ENCODE data around the gene HEBP1.

HEBP1 gene

DNA sequence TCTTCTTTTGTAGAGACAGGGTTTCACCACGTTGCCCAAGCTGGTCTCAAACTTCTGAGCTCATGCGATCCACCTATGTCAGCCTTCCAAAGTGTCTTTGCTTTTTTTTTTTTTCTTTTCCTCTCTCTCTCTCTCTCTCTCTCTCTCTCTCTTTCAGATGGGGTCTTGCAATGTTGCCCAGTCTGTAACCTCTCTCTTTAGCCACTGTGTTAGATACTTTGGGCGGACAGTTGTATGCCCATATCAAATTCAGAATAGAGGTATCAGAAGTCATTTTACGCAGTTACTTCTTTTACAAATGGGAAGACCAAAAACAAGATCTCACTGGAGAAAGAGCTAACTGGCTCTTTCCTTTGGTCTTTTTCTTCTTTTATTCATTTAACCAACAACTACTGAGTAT lies 6.7 kb downstream of the HEBP1 start:
- in situ Hi-C loops (cut with HindIII; ENCODE audit: low sequenced_read_pairs) = no loop called here

DNA sequence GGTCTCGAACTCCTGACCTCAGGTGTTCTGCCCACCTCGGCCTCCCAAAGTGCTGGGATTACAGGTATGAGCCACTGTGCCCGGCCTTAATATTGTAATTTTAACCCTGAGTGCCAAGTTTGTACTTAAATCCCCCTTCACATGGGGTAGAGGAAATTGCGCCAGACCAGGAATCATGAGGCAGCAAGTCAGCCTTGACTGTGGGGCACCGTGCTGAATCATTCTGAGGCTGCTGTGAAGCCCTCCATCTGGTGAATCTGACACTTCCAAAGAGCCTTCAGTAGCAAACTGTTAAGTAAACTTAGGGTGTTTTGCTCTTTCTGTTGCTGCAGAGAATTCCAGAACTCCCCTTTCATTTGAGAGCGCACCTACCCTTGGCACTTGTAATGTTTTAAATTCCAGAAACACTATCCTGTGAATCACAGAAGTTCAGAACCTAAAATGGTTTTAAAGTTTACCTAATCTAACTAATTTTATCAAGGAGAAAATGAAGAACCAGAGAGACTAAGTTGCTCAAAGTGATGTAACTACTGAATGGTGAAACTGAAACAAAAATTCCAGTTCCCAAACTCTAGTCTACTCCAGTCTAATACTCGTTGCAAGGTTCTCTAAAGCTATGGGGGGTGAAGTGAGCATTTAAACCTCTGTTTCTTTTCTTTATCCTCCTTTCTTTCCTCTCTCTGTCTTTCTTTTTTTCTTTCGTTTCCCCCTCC lies 7.5 kb downstream of the HEBP1 start:
- in situ Hi-C loops (cut with HindIII; ENCODE audit: low sequenced_read_pairs) = no loop called here

DNA sequence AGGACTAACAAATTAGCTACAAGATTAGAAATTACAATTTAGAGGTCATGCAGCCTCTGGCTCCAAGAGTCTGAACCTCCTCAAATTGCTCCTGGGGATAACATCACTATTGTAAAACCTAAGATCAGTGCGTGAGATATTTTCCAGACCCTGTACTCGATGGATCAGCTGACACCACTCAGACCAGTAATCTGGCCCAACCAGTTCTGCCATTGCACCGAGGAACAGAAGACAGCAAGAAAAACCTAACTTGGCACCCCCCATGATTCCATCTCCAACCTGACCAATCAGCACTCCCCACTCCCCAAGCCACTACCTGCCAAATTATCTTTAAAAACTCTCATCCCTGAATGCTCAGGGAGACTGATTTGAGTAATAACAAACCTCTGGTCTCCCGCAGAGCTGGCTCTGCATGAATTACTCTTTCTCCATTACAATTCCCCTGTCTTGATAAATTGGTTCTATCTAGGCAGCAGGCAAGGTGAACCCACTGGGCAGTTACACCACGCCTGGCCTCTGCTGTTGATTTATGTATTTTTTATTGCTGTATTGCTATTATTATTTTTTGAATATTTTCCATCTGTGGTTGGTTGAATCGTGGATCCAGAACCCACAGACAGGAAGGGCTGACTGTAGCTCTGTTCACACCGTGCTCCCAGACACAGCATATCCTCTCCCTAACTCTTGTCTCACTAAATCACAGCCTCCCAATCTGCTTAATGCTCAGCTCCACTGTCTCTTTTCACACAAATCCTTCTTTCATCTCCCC lies 9.2 kb downstream of the HEBP1 start:
- in situ Hi-C loops (cut with HindIII; ENCODE audit: low sequenced_read_pairs) = no loop called here

DNA sequence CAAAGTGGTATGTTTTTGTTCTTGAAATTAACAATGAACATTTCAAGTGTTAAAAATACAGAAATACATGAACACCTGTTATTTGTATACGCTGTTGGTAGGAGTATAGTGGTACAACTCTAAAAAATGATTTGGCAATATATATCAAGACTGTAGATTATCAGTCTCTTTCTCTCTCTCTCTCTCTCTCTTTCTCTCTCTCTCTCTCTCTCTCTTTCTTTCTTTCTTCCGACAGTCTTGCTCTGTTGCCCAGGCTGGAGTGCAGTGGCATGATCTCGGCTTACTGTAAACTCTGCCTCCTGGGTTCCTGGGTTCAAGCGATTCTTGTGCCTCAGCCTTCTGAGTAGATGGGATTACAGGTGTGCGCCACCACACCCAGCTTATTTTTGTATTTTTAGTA lies 12.6 kb downstream of the HEBP1 start:
- in situ Hi-C loops (cut with HindIII; ENCODE audit: low sequenced_read_pairs) = no loop called here

DNA sequence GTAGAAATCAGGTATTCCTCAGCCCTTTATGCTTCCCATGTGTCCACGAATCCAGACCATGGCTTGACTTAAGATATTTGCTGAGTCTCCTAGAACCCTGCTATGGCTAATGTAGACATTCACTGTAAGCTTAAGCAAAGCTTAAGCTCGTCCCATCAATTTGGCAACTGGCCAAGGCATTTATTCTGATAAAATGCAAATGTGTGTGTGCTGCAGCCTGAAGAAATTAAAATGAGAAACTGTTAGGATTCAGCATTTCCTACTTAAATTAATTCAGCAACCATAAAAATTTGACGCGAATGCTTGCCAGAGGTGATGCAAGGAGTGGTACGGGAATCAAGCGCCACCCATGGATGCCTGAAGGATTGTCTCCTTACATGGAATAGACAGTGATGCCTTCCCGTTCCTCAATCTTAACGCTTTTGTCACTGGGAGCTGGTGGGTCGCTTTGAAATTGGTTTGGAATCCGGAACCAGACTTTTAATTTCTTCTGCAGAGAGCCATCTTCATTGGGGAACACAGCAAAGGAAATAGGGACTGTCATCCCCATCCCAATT lies 13.2 kb downstream of the HEBP1 start:
- in situ Hi-C loops (cut with HindIII; ENCODE audit: low sequenced_read_pairs) = no loop called here

DNA sequence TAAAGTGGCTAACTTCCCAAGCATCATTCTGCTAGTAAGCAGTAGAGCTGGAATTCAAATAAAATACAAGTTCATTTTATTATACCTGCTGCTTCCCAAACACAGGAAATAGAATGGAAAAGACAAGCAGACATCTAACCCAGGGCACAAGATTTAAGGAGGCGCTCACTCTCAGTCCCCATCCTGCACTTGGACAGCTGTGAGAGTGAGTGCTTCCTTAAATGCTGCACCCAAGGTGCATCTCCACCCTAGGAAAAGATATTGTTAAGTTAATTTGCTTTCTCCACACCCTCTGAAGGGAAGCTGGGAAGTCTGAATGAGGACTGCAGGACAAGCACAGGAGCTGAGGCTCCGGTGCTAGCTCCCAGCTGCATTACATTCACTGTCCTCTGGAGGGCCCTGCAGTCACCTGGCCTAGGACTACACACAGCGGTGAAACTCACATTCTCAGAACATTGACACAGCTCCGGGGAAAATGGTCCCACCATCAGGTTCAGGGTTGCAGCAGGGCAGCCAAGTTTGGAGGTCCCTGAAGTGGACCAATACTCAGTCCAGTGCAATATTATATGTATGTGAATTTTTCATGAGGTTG lies 14.2 kb downstream of the HEBP1 start:
- in situ Hi-C loops (cut with HindIII; ENCODE audit: low sequenced_read_pairs) = no loop called here

DNA sequence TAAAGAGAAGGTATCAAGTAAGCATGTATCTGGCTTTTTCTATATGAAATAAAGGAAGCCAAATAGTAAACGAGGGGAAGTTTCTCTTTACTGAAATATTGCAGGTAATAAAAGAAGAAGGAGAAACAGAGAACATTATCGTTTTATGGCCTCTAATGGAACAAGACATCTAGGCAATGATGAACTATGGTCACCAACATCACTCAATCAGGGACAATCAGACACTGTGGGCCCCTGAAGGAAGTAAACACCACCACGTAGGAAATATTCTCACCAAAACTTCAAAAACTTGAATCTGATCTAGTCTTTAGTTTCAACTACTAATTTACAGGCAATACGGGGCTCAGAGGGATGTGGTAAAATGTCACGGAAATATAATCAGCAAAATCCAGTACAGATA lies 15.9 kb downstream of the HEBP1 start:
- in situ Hi-C loops (cut with HindIII; ENCODE audit: low sequenced_read_pairs) = no loop called here

DNA sequence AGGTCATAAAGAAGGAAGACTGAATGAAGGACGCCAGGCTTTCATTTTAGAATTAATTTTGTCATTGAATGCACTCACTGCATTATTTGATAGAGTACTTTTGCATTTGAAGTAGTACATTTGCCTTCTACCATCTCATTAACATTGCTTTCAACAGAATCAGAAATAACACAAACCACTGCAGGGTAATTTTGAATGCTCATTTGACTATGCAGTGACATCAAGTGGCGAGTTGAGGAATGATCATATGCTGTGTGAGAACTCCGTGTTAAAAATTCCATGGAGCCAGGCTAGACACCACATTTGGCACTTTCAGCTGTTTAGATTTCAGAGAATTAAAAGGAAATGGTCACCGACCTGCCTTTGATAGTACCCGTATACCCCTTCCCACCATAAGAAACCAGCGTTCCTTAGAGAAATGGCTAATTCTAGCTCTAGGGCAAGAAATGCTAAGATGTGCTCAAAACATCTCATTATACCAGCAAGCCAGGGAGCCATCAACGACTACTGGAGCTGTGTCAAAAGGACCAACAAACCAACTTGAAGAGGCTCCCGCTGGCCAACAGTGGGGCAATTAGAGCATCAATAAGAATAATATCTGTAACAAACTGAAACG lies 16.5 kb downstream of the HEBP1 start:
- in situ Hi-C loops (cut with HindIII; ENCODE audit: low sequenced_read_pairs) = no loop called here

DNA sequence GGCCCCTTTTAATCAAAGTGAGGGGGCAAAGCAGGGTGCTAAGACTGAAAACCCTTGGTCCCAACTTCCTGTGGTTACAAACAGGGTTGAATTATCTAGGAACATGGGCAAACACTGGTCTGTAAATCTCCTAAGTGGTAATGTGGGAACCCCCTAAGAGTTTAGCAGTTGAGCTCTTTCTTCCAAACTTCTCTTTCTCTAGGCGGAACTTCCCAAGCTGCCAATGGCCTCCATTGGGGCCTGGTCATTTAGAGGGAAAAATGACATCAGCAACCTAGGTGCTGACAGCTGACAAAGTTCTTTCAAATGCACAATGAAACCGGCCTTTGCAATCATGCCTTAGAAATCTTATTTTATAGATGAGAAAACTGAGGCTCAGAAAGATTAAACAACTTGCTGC lies 17.7 kb downstream of the HEBP1 start:
- in situ Hi-C loops (cut with HindIII; ENCODE audit: low sequenced_read_pairs) = no loop called here

DNA sequence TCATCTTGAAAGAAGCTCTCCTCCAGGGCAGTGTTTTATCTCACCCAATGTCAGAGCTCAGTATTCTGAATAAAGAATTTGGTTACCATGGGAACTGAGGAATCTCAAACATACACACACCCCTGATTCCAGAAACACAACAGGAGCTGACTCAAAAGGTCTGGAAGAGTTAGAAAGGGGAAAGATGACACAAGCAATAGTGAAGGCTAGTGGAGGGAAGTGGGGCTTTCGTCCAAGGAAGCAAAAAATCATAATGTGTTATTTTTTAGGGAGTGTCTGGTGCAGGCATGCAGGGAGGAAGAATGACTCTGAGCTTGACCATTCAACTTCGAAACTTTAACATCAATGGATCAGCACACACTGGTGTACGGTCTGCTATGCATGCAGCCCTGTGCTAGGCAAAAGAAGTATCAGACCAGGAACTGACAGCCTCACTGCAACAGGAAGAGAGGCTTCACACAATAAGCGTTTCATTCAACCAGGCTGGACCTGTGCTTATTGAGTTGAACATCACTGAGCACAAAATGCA lies 20.3 kb downstream of the HEBP1 start:
- in situ Hi-C loops (cut with HindIII; ENCODE audit: low sequenced_read_pairs) = no loop called here

DNA sequence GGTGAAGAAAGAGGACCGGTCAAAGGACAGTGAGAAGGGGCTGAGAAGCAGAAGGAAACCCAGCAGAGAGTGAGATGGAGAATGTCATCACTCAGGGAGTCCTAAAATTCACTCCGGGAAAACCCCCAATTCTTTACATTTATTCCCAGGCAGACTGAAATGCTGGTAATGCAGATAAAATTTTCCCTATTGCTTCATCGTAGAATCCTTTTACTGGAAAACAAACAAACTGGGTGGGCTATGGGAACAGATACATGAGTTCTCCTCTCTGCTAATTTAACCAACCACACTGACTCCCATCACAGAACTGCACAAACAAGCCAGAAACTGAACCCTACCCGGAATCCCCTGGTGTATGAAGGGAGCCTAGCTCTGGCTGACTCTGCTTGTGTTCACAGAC lies 20.9 kb downstream of the HEBP1 start:
- in situ Hi-C loops (cut with HindIII; ENCODE audit: low sequenced_read_pairs) = no loop called here

DNA sequence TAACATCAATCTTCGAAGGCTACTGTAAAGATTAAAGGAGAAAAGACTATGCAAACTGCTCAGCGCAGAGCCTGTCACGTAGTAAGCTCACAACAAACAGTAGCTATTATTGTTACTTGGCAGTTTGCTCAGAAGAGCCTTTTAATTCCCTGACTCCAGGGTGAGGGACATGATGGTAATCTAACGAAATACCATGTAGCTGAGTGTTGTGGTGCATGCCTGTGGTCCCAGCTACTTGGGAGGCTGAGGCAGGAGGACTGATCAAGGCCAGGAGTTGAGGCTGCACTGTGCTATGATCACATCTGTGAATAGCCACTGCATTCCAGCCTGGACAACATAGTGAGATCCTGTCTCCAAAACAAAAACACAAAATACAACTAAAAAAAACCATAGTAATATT lies 22.8 kb downstream of the HEBP1 start:
- in situ Hi-C loops (cut with HindIII; ENCODE audit: low sequenced_read_pairs) = no loop called here

DNA sequence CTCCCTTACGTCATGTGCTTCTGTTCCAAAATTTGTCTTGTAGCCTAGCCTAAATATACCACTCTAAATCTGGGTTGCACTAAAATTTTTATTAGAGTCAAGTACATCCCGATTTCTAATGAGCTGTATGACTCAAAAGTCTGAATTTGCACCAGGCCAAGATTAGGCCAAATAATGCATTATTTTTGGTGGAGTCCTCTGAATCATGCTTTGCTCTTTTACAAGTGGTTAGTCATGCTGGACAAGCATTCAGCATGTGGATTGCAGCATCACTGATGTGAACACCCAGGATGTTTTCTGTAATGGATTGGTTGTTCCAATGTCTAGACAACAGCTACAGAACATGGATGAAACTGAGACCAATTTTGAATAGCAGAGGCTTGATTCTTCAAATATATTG lies 23.7 kb downstream of the HEBP1 start:
- in situ Hi-C loops (cut with HindIII; ENCODE audit: low sequenced_read_pairs) = no loop called here

DNA sequence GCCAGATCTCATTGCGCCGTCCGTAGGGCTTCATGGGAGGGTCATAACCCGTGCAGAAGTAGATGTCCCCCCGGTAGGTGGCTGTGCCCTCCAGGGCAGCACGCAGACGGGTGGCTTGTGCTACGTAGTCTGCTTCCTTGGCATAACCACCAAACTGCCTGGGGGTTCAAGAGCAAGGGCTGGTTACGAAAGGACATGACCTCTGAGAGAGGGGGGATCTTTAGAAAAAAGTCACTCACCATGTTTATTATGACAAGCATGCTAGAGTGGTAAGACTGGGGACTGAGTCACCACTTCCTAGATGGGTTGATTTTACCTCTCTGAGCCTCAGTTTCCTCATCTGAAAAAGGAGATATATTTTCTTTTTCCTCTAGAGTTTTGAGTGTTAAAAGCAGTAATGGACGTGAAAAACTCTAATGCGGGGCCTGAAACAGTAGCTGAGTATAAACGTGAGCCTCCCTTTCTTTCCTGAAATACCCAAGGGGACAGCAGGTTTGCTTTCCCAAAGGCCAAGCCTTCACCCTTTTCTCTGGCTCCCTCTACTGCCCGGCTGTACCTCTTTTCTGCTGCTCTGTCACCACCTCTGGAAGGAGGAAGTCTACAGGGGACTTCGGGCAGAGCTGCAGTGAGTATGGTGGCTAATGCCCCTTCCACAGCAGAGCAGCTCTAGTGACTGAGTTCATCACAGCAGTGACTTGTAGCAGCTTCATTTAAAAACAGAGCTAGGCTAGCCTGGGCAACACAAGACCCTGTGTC lies 24.6 kb downstream of the HEBP1 start:
- in situ Hi-C loops (cut with HindIII; ENCODE audit: low sequenced_read_pairs) = no loop called here

DNA sequence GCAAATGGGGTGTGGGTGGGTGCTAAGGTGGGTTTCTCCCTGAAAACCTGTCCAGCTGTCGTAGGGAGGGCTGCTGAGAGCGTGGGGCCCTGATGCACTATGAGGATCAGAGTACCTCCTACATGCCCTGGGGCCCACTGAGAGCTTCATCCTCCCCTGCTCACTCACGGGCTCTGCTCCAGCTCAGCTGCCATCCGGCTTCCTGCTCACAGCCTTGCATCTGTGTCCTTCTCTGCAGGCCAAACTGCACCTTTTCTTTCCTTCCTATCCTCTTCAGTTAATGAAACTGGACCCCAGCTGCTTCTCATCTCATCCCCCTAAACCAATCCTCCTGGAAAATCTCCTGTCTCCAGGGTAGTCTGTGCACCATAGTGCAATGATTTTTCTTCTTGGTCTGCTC lies 25.9 kb downstream of the HEBP1 start:
- in situ Hi-C loops (cut with HindIII; ENCODE audit: low sequenced_read_pairs) = no loop called here

DNA sequence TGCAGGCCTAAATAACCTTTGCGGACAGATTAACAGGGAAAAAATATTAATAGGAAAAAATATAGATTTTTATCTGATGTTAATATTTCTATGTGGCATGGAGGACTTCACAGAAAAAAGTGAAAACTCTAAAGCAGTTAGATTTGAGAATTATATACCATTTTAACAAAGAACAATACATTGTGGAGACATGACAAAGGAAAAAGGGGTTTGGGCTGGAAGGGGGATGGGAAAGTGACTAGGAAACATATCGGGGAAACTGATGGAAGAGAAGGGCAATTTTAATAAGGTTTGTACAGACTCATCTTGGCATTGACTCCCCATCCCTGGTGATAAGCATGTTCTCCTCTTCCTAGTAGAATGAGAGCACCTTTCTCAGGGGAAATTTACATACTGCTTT lies 27.0 kb downstream of the HEBP1 start:
- in situ Hi-C loops (cut with HindIII; ENCODE audit: low sequenced_read_pairs) = no loop called here

DNA sequence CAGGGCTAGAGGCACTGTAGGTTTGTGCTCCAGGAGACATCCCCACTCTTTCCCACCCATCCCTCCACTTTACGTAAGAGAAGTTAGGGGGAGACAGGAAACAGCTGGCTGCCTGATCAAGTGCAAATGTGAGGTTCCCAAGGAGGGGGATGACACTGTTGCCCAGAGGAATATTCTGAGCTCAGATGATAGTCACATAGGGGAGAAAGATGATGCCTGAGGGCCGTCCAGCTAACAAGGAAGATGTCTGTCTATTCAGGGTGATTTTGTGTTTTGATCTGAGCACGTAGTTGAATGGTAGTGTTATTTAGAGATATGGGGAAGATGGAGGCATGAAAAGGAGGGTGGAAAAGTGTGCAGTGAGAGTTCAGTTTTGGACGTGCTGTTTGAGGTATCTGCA lies 34.2 kb downstream of the HEBP1 start:
- in situ Hi-C loops (cut with HindIII; ENCODE audit: low sequenced_read_pairs) = no loop called here

DNA sequence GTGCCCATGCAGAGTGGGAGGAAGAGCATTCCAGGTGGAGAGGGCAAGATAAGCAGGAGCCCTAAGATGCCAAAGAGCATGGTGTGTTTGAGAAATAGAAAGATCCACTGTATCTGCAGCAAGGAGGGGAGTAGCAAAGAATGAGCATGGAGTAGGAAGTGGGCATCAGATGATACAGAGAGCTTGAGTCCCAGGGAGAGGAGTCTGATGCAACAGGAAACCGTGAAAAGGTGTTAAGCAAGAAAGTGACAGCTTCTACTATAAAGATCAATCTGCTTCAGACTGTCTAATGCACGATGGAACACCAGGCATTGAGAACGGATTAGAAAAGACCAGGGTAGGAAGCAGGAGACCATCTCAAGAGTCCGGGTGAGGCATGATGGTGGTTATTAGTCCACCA lies 35.8 kb downstream of the HEBP1 start:
- in situ Hi-C loops (cut with HindIII; ENCODE audit: low sequenced_read_pairs) = no loop called here

DNA sequence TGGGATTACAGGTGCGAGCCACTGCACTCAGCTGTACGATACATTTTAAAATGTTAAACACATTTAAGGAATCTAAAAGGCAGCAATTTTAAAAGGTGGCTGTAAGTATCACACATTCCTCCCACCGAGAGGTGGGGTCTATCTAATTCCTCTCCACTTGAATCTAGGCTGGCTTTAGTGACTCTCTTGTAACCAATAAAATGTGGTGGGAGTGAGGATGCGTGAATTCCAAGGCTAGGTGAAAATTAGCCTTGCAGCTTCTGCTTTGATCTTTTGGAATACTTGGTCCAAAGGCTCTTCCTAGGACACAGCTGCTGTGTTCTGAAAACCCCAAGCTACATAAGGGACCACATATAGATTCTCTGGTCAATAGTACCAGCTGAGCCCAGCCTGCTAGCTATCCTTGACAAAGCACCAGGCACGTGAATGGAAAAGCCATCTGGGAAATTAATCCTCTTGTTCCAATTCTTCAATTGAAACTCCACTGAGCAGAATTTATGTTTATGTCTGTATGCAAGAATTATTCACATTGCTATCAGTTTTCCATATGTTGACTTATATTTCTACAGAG lies 39.3 kb downstream of the HEBP1 start:
- in situ Hi-C loops (cut with HindIII; ENCODE audit: low sequenced_read_pairs) = no loop called here

DNA sequence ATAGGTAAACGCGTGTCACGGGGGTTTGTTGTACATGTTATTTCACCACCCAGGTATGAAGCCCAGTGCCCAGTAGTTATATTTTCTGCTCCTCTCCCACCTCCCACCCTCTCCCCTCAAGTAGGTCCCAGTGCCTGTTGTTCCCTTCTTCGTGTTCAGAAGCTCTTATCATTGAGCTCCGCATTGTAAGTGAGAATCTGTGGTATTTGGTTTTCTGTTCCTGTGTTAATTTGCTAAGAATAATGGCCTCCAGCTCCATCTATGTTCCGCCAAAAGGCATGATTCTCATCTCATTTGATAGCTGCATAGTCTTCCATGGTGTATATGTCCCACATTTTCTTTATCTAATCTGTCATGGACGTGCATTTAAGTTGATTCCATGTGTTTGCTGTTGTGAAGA lies 41.2 kb downstream of the HEBP1 start:
- in situ Hi-C loops (cut with HindIII; ENCODE audit: low sequenced_read_pairs) = no loop called here

Data from DLD1 (cell line).